BJ (cell line): ENCODE measurements around the gene ELOVL4. TPM values are rescaled to one million over a fixed set of nuclear protein-coding genes. Genes with fewer than 3 reads are reported as not detected.

Experiments used
- CTCF ChIA-PET: fragments of 350-600 bp; formaldehyde crosslinking; extraction: SDS; loops from one replicate; lab custom pipeline; 2021; ENCODE audit warnings: antibody characterized with exemption, inconsistent platforms; lab: Yijun Ruan, JAX
- POLR2A ChIA-PET: fragments of 300-600 bp; sonication (Branson Sonifier 250); formaldehyde crosslinking; extraction: SDS; loops from one replicate; lab custom pipeline; 2021; ENCODE audit warnings: antibody characterized with exemption; lab: Charles Lee
- DNase-seq: peaks from one replicate; pipeline ENCODE4 v3.0.0-alpha.2; 2011; ENCODE audit warnings: low read depth
- H3K27me3 ChIP-seq: 2 replicates; pipeline ENCODE4 v1.6.0; 2011; ENCODE audit warnings: low read length; ENCODE audit not compliant: control insufficient read depth, insufficient read depth
- H3K36me3 ChIP-seq: 2 replicates; pipeline ENCODE4 v1.5.1; 2011; ENCODE audit warnings: low read length; ENCODE audit not compliant: control insufficient read depth, insufficient read depth
- H3K4me3 ChIP-seq: 2 replicates; pipeline ENCODE4 v1.5.1; 2011; ENCODE audit warnings: low read depth, mild to moderate bottlenecking, control low read depth, low read length
- CTCF ChIP-seq: IDR thresholded peaks from 2 replicates; pipeline ENCODE4 v1.5.1; 2011; ENCODE audit warnings: low read depth, mild to moderate bottlenecking, control low read depth, inconsistent platforms, low read length, moderate library complexity; ENCODE audit not compliant: insufficient read depth
- polyA plus RNA-seq: library from polyadenylated mRNA; depleted of rRNA; stranded (reverse); fragments of >200 nt; gene quantifications from 2 replicates; pipeline ENCODE4 v1.2.3, GENCODE V29; 2011

ELOVL4 gene
- polyA plus RNA-seq, 1 experiment: 0.40 TPM

- no peak for TF ChIP-seq CTCF
- POLR2A ChIA-PET: no interaction called here
- Histone ChIP-seq H3K27me3 (no peaks in the 10 kb centered on the region), H3K36me3 (no peaks in the 10 kb centered on the region), H3K4me3 (no peak overlapping the region)
- CTCF ChIA-PET: interaction anchor here (1.8 kb wide), 1 partner anchor 18 kb away, joined by 5 read pairs; no protein-coding TSS in a partner anchor
- DNase-seq: no peak
These were observed 19.8 kb upstream of the ELOVL4 start for GRCh38 chr6:79967178-79967577.

- Histone ChIP-seq H3K27me3 (no peaks in the 10 kb centered on the region), H3K4me3 (no peak overlapping the region), H3K36me3 (no peaks in the 10 kb centered on the region)
- ChIA-PET POLR2A (no interaction called here), CTCF (no interaction called here)
- TF ChIP-seq CTCF: no peak
- DNase-seq: no peak
These were observed 17.3 kb upstream of the ELOVL4 start for GRCh38 chr6:79964607-79965081.

- DNase-seq: no peak
- no peaks in the 10 kb centered on the region for H3K27me3 ChIP-seq
- no peaks in the 10 kb centered on the region for H3K36me3 ChIP-seq
- CTCF ChIA-PET: interaction anchor here (0.9 to 1.0 kb wide), 2 partner anchors 21 to 139 kb away, joined by 3 to 5 read pairs; no protein-coding TSS in a partner anchor
- POLR2A ChIA-PET: no interaction called here
- no peak for TF ChIP-seq CTCF
- H3K4me3 ChIP-seq: no peak overlapping the region
These were observed 7.5 kb upstream of the ELOVL4 start for GRCh38 chr6:79954849-79955248.

GRCh38 chr6:79949233-79949632 is 1.9 kb upstream of the ELOVL4 start:
- Histone ChIP-seq H3K36me3 (no peaks in the 10 kb centered on the region), H3K27me3 (no peaks in the 10 kb centered on the region; the same call in none of the 2 replicates), H3K4me3 (no peak overlapping the region)
- DNase-seq: no peak
- peak; percentile 65 for TF ChIP-seq CTCF
- ChIA-PET CTCF (interaction anchor here (0.5 to 2.1 kb wide), 22 partner anchors 12 to 230 kb away, joined by 3 to 14 read pairs (median 3); partner anchors contain the start of genes BCKDHB and TTK), POLR2A (no interaction called here)

GRCh38 chr6:79946272-79947190 is 822 bp downstream of the ELOVL4 start:
- Histone ChIP-seq H3K36me3 (no peaks in the 10 kb centered on the region), H3K4me3 (peak overlapping the region; percentile 72), H3K27me3 (no peaks in the 10 kb centered on the region; the same call in none of the 2 replicates)
- TF ChIP-seq CTCF: peak; percentile 33; the same call in 1 of the 2 replicates
- ChIA-PET CTCF (interaction anchor here (0.6 to 1.7 kb wide), 7 partner anchors 10 to 147 kb away, joined by 3 to 5 read pairs (median 3); no protein-coding TSS in a partner anchor), POLR2A (no interaction called here)
- DNase-seq: no peak
